HEK293 (cell line): ENCODE results near the gene TMEM145.

ENCODE experiments used
- BCL11B ChIP-seq: fragments of 450-650 bp; formaldehyde crosslinking; IDR thresholded peaks from 2 replicates; pipeline ENCODE4 v1.5.1; 2016; ENCODE audit warnings: low read depth, missing biosample characterization, missing genetic modification characterization
- GLIS1 ChIP-seq: fragments of 450-650 bp; formaldehyde crosslinking; IDR thresholded peaks from 2 replicates; pipeline ENCODE4 v1.5.1; 2016; ENCODE audit warnings: missing biosample characterization, missing genetic modification characterization
- KLF10 ChIP-seq: fragments of 450-650 bp; IDR thresholded peaks from 2 replicates; pipeline ENCODE4 v1.5.1; 2018; ENCODE audit warnings: missing biosample characterization, mild to moderate bottlenecking, missing genetic modification characterization
- PRDM1 ChIP-seq: fragments of 450-650 bp; formaldehyde crosslinking; IDR thresholded peaks from 2 replicates; pipeline ENCODE4; 2016; ENCODE audit warnings: missing biosample characterization, missing genetic modification characterization
- ZBTB1 ChIP-seq: fragments of 450-650 bp; formaldehyde crosslinking; IDR thresholded peaks from 2 replicates; pipeline ENCODE4 v1.5.1; 2016; ENCODE audit warnings: missing biosample characterization, missing genetic modification characterization
- ZBTB7A ChIP-seq: fragments of 450-650 bp; formaldehyde crosslinking; IDR thresholded peaks from 2 replicates; pipeline ENCODE4 v1.5.1; 2016; ENCODE audit warnings: low read depth, missing biosample characterization, missing genetic modification characterization
- ZBTB8A ChIP-seq: fragments of 450-650 bp; formaldehyde crosslinking; IDR thresholded peaks from 2 replicates; pipeline ENCODE4 v1.5.1; 2016; ENCODE audit warnings: missing biosample characterization, missing genetic modification characterization
- ZFP41 ChIP-seq: fragments of 450-650 bp; formaldehyde crosslinking; IDR thresholded peaks from 2 replicates; pipeline ENCODE4 v1.5.1; 2016; ENCODE audit warnings: missing biosample characterization, missing genetic modification characterization, borderline replicate concordance
- ZNF157 ChIP-seq: fragments of 450-650 bp; formaldehyde crosslinking; IDR thresholded peaks from 2 replicates; pipeline ENCODE4 v1.5.1; 2016; ENCODE audit warnings: missing biosample characterization, missing genetic modification characterization
- ZNF239 ChIP-seq: fragments of 450-650 bp; formaldehyde crosslinking; IDR thresholded peaks from 2 replicates; pipeline ENCODE4 v1.5.1; 2016; ENCODE audit warnings: missing biosample characterization, missing genetic modification characterization
- ZNF24 ChIP-seq: fragments of 450-650 bp; formaldehyde crosslinking; IDR thresholded peaks from 2 replicates; pipeline ENCODE4 v1.5.1; 2016; ENCODE audit warnings: missing biosample characterization, missing genetic modification characterization
- ZNF324 ChIP-seq: fragments of 450-650 bp; formaldehyde crosslinking; IDR thresholded peaks from 2 replicates; pipeline ENCODE4 v1.5.1; 2016; ENCODE audit warnings: missing biosample characterization, missing genetic modification characterization
- ZNF366 ChIP-seq: fragments of 450-650 bp; formaldehyde crosslinking; conservative IDR thresholded peaks from 2 replicates; pipeline ENCODE4 v1.5.1; 2016; ENCODE audit warnings: missing biosample characterization, missing genetic modification characterization
- ZNF416 ChIP-seq: fragments of 450-650 bp; formaldehyde crosslinking; IDR thresholded peaks from 2 replicates; pipeline ENCODE4 v1.5.1; 2016; ENCODE audit warnings: missing biosample characterization, missing genetic modification characterization
- ZNF610 ChIP-seq: fragments of 450-650 bp; formaldehyde crosslinking; IDR thresholded peaks from 2 replicates; pipeline ENCODE4 v1.5.1; 2016; ENCODE audit warnings: missing biosample characterization, missing genetic modification characterization, borderline replicate concordance
- ZNF629 ChIP-seq: fragments of 450-650 bp; formaldehyde crosslinking; IDR thresholded peaks from 2 replicates; pipeline ENCODE4 v1.5.1; 2017; ENCODE audit warnings: missing biosample characterization, missing genetic modification characterization
- ZNF654 ChIP-seq: fragments of 450-650 bp; formaldehyde crosslinking; IDR thresholded peaks from 2 replicates; pipeline ENCODE4 v1.5.1; 2016; ENCODE audit warnings: low read depth, missing biosample characterization, missing genetic modification characterization
- ZNF664 ChIP-seq: fragments of 450-650 bp; formaldehyde crosslinking; IDR thresholded peaks from 2 replicates; pipeline ENCODE4 v1.5.1; 2016; ENCODE audit warnings: missing biosample characterization, missing genetic modification characterization
- ZNF701 ChIP-seq: fragments of 450-650 bp; formaldehyde crosslinking; IDR thresholded peaks from 2 replicates; pipeline ENCODE4 v1.5.1; 2016; ENCODE audit warnings: missing biosample characterization, missing genetic modification characterization
- ZNF707 ChIP-seq: fragments of 450-650 bp; formaldehyde crosslinking; IDR thresholded peaks from 2 replicates; pipeline ENCODE4 v1.5.1; 2016; ENCODE audit warnings: missing biosample characterization, missing genetic modification characterization
- ZNF768 ChIP-seq: fragments of 450-650 bp; formaldehyde crosslinking; IDR thresholded peaks from 2 replicates; pipeline ENCODE4 v1.5.1; 2018; ENCODE audit warnings: missing biosample characterization, mild to moderate bottlenecking, missing genetic modification characterization
- TF ChIP-seq, protein P1 (sequence below): fragments of 450-650 bp; formaldehyde crosslinking; conservative IDR thresholded peaks from 2 replicates; pipeline ENCODE4 v1.5.1; 2016; ENCODE audit warnings: low read depth, missing biosample characterization, missing genetic modification characterization
- TF ChIP-seq, protein P2 (sequence below): fragments of 450-650 bp; formaldehyde crosslinking; IDR thresholded peaks from 2 replicates; pipeline ENCODE4 v1.5.1; 2016; ENCODE audit warnings: missing biosample characterization, missing genetic modification characterization
- TF ChIP-seq, protein P3 (sequence below): fragments of 450-650 bp; formaldehyde crosslinking; IDR thresholded peaks from 2 replicates; pipeline ENCODE4 v1.5.1; 2016; ENCODE audit warnings: missing biosample characterization, missing genetic modification characterization
- TF ChIP-seq, protein P4 (sequence below): fragments of 450-650 bp; formaldehyde crosslinking; IDR thresholded peaks from 2 replicates; pipeline ENCODE4 v1.5.1; 2016; ENCODE audit warnings: missing biosample characterization, missing genetic modification characterization
- TF ChIP-seq, protein P5 (sequence below): fragments of 450-650 bp; formaldehyde crosslinking; IDR thresholded peaks from 2 replicates; pipeline ENCODE4 v1.5.1; 2017; ENCODE audit warnings: missing biosample characterization, missing genetic modification characterization

TMEM145 gene

DNA sequence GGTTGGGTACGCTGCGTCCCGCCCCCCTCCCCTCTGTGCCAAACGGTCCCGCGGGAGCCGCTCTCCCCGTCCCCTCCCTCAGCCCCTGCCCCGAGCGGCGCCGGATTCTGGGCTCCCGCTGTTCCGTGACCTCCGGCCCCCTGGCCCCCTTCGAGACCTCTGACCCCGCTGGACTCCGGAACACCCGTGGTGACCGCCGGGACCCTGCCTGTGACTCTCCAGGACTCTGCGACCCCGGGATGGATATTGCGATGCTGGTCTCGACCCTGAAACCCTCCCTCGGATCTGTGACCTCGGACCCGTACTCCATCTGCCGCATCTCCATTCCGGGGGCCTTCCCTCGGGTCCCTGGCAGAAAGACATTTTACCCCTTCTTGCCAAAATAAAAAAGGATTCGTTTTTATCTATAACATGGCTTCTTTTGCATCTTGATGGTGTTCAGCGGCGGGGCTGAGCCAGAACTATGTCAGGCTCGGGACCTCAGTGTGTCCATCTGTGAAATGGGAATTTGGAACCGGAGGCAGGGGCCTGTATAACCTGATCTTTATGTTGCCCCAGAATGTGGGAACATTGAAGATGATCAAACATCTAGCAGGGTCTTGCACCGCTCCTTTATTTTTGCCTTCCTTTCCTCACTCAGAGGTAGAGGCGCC, 11.7 kb downstream of the TMEM145 start (continued):
- TF ChIP-seq, protein P1, sequence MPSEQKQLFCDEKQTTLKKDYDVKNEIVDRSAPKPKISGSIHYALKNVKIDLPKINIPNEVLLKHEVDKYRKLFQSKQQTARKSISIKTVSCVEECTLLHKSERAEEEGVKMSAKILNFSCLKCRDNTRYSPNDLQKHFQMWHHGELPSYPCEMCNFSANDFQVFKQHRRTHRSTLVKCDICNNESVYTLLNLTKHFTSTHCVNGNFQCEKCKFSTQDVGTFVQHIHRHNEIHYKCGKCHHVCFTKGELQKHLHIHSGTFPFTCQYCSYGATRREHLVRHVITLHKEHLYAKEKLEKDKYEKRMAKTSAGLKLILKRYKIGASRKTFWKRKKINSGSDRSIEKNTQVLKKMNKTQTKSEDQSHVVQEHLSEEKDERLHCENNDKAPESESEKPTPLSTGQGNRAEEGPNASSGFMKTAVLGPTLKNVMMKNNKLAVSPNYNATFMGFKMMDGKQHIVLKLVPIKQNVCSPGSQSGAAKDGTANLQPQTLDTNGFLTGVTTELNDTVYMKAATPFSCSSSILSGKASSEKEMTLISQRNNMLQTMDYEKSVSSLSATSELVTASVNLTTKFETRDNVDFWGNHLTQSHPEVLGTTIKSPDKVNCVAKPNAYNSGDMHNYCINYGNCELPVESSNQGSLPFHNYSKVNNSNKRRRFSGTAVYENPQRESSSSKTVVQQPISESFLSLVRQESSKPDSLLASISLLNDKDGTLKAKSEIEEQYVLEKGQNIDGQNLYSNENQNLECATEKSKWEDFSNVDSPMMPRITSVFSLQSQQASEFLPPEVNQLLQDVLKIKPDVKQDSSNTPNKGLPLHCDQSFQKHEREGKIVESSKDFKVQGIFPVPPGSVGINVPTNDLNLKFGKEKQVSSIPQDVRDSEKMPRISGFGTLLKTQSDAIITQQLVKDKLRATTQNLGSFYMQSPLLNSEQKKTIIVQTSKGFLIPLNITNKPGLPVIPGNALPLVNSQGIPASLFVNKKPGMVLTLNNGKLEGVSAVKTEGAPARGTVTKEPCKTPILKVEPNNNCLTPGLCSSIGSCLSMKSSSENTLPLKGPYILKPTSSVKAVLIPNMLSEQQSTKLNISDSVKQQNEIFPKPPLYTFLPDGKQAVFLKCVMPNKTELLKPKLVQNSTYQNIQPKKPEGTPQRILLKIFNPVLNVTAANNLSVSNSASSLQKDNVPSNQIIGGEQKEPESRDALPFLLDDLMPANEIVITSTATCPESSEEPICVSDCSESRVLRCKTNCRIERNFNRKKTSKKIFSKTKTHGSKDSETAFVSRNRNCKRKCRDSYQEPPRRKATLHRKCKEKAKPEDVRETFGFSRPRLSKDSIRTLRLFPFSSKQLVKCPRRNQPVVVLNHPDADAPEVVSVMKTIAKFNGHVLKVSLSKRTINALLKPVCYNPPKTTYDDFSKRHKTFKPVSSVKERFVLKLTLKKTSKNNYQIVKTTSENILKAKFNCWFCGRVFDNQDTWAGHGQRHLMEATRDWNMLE (tag by site-specific recombination): no peak
- TF ChIP-seq ZNF157 (tag by site-specific recombination) (no peak), ZBTB1 (tag by site-specific recombination) (no peak), BCL11B (peak; percentile 64; the same call in 1 of the 2 replicates), ZNF701 (tag by site-specific recombination) (no peak), PRDM1 (tag by site-specific recombination) (no peak), ZNF707 (tag by site-specific recombination) (no peak), ZNF768 (tag by site-specific recombination) (no peak), ZNF324 (tag by site-specific recombination) (no peak), KLF10 (tag by site-specific recombination) (0 out of 2 replicates have a peak, but pooled peaks have one; percentile 4), ZBTB8A (tag by site-specific recombination) (peak; percentile 60; the same call in 1 of the 2 replicates), ZFP41 (tag by site-specific recombination) (no peak), ZNF366 (tag by site-specific recombination) (peak; percentile 60; the same call in 1 of the 2 replicates), ZNF664 (tag by site-specific recombination) (no peak), ZBTB7A (tag by site-specific recombination) (no peak), ZNF654 (tag by site-specific recombination) (peak; percentile 83; the same call in 1 of the 2 replicates), ZNF610 (tag by site-specific recombination) (0 out of 2 replicates have a peak, but pooled peaks have one; percentile 92), ZNF239 (tag by site-specific recombination) (no peak), ZNF629 (tag by site-specific recombination) (no peak), GLIS1 (tag by site-specific recombination) (no peak), ZNF24 (tag by site-specific recombination) (no peak), ZNF416 (tag by site-specific recombination) (no peak)
- TF ChIP-seq, protein P2, sequence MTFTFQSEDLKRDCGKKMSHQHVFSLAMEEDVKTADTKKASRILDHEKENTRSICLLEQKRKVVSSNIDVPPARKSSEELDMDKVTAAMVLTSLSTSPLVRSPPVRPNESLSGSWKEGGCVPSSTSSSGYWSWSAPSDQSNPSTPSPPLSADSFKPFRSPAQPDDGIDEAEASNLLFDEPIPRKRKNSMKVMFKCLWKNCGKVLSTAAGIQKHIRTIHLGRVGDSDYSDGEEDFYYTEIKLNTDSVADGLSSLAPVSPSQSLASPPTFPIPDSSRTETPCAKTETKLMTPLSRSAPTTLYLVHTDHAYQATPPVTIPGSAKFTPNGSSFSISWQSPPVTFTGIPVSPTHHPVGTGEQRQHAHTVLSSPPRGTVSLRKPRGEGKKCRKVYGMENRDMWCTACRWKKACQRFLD (tag by site-specific recombination): no peak
- TF ChIP-seq, protein P3, sequence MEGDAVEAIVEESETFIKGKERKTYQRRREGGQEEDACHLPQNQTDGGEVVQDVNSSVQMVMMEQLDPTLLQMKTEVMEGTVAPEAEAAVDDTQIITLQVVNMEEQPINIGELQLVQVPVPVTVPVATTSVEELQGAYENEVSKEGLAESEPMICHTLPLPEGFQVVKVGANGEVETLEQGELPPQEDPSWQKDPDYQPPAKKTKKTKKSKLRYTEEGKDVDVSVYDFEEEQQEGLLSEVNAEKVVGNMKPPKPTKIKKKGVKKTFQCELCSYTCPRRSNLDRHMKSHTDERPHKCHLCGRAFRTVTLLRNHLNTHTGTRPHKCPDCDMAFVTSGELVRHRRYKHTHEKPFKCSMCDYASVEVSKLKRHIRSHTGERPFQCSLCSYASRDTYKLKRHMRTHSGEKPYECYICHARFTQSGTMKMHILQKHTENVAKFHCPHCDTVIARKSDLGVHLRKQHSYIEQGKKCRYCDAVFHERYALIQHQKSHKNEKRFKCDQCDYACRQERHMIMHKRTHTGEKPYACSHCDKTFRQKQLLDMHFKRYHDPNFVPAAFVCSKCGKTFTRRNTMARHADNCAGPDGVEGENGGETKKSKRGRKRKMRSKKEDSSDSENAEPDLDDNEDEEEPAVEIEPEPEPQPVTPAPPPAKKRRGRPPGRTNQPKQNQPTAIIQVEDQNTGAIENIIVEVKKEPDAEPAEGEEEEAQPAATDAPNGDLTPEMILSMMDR (tag by site-specific recombination): no peak; the same call in 1 of the 2 replicates
- TF ChIP-seq, protein P4, sequence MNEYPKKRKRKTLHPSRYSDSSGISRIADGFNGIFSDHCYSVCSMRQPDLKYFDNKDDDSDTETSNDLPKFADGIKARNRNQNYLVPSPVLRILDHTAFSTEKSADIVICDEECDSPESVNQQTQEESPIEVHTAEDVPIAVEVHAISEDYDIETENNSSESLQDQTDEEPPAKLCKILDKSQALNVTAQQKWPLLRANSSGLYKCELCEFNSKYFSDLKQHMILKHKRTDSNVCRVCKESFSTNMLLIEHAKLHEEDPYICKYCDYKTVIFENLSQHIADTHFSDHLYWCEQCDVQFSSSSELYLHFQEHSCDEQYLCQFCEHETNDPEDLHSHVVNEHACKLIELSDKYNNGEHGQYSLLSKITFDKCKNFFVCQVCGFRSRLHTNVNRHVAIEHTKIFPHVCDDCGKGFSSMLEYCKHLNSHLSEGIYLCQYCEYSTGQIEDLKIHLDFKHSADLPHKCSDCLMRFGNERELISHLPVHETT: no peak
- TF ChIP-seq, protein P5, sequence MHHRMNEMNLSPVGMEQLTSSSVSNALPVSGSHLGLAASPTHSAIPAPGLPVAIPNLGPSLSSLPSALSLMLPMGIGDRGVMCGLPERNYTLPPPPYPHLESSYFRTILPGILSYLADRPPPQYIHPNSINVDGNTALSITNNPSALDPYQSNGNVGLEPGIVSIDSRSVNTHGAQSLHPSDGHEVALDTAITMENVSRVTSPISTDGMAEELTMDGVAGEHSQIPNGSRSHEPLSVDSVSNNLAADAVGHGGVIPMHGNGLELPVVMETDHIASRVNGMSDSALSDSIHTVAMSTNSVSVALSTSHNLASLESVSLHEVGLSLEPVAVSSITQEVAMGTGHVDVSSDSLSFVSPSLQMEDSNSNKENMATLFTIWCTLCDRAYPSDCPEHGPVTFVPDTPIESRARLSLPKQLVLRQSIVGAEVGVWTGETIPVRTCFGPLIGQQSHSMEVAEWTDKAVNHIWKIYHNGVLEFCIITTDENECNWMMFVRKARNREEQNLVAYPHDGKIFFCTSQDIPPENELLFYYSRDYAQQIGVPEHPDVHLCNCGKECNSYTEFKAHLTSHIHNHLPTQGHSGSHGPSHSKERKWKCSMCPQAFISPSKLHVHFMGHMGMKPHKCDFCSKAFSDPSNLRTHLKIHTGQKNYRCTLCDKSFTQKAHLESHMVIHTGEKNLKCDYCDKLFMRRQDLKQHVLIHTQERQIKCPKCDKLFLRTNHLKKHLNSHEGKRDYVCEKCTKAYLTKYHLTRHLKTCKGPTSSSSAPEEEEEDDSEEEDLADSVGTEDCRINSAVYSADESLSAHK: no peak
